HepG2 (cell line): ENCODE data around the gene SMCO1. TPM values are rescaled to one million over a fixed set of nuclear protein-coding genes. Genes with fewer than 3 reads are reported as not detected.
A peak's percentile ranks its signal among the peaks of the same experiment; 100 is the strongest.

Experiments used
- FUBP1 ChIP-seq: sonication (generic); formaldehyde crosslinking; IDR thresholded peaks from 2 replicates; pipeline ENCODE4 v1.5.1; 2020; ENCODE audit warnings: missing genetic modification reagents, mild to moderate bottlenecking, borderline replicate concordance
- KLF12 ChIP-seq: sonication (generic); formaldehyde crosslinking; IDR thresholded peaks from 2 replicates; pipeline ENCODE4 v1.4.0; 2020; ENCODE audit warnings: missing genetic modification reagents, borderline replicate concordance
- MED8 ChIP-seq: sonication (generic); formaldehyde crosslinking; IDR thresholded peaks from 2 replicates; pipeline ENCODE4 v1.8.1; 2023; ENCODE audit warnings: mild to moderate bottlenecking, missing genetic modification reagents; ENCODE audit not compliant: insufficient replicate concordance
- SP5 ChIP-seq: IDR thresholded peaks from 2 replicates; pipeline ENCODE4 v1.6.1; 2016; ENCODE audit warnings: low read depth, borderline replicate concordance
- TCF7L2 ChIP-seq: IDR thresholded peaks from 2 replicates; pipeline ENCODE4 v1.6.1; 2011; ENCODE audit warnings: mild to moderate bottlenecking, low read depth, low read length, moderate library complexity
- ZBTB26 ChIP-seq: IDR thresholded peaks from 2 replicates; pipeline ENCODE4 v1.6.1; 2016; ENCODE audit warnings: missing compliant biosample characterization, missing genetic modification reagents, borderline replicate concordance
- ZBTB37 ChIP-seq: sonication (generic); formaldehyde crosslinking; IDR thresholded peaks from 2 replicates; pipeline ENCODE4 v1.4.0; 2020; ENCODE audit warnings: mild to moderate bottlenecking, missing genetic modification reagents
- ZNF496 ChIP-seq: sonication (generic); formaldehyde crosslinking; IDR thresholded peaks from 2 replicates; pipeline ENCODE4 v1.8.1; 2023; ENCODE audit warnings: mild to moderate bottlenecking, moderate library complexity, missing genetic modification reagents; ENCODE audit not compliant: insufficient replicate concordance
- ZNF547 ChIP-seq: sonication (generic); formaldehyde crosslinking; IDR thresholded peaks from 2 replicates; pipeline ENCODE4 v1.5.1; 2020; ENCODE audit warnings: mild to moderate bottlenecking, missing genetic modification reagents
- ZSCAN22 ChIP-seq: sonication (generic); formaldehyde crosslinking; IDR thresholded peaks from 2 replicates; pipeline ENCODE4 v1.4.0; 2020; ENCODE audit warnings: mild to moderate bottlenecking, missing genetic modification reagents
- polyA plus RNA-seq, 8 experiments: library from polyadenylated mRNA; depleted of rRNA in 3 of 8; stranded (reverse) in 7 of 8; unstranded in 1 of 8; fragments of >200 nt; fragmentation: Illumina TruSeq in 4 of 8; extraction: Trizol in 4 of 8; gene quantifications; 2 replicates each; pipeline versions ENCODE4 v1.2.1 to v1.2.3, GENCODE V29; 2011 to 2016; ENCODE audit warnings: low read depth in 4 of 8, missing spikeins in 1 of 8, mixed read lengths in 1 of 8; ENCODE audit not compliant: insufficient read depth in 1 of 8
- total RNA-seq, 5 experiments: library from RNA; depleted of rRNA; stranded (reverse); fragments of >200 nt; fragmentation: Illumina TruSeq; extraction: Trizol; gene quantifications; 2 replicates each; pipeline ENCODE4 v1.2.3, GENCODE V29; 2016; ENCODE audit warnings: low read depth in 1 of 5
- TF ChIP-seq, protein P1 (sequence below): sonication (generic); formaldehyde crosslinking; IDR thresholded peaks from 2 replicates; pipeline ENCODE4 v1.5.1; 2020; ENCODE audit warnings: missing genetic modification reagents, mild to moderate bottlenecking, borderline replicate concordance

Gene SMCO1
- total and polyA plus RNA-seq, 2 of the 13 experiments (the other 11 are each of a cell fraction or from before 2014, with no cell fraction given), result not detected

DNA sequence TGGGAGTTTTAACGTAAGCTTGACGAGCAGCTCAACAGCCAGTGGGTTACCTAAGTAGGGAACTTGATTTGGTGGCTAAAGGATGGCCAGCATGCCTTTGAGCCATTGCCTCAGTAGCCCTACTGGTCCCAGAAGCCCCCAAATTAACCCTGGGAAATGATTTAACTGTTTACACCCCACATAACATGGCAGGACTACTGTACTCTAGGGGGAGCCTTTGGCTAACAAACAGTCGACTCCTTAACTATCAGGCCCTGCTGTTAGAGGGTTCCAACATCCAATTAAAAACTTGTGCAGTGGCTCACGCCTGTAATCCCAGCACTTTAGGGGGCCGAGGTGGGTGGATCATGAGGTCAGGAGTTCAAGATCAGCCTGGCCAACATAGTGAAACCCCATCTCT, 9.4 kb upstream of the SMCO1 start (continued):
- TF ChIP-seq ZBTB37 (CRISPR knock-in tag) (no peak), ZBTB26 (CRISPR knock-in tag) (0 out of 2 replicates have a peak, but pooled peaks have one; percentile 28), FUBP1 (CRISPR knock-in tag) (no peak), ZNF496 (no peak), KLF12 (CRISPR knock-in tag) (no peak), TCF7L2 (no peak), ZSCAN22 (no peak), ZNF547 (CRISPR knock-in tag) (no peak), MED8 (no peak), SP5 (no peak)
- TF ChIP-seq, protein P1, sequence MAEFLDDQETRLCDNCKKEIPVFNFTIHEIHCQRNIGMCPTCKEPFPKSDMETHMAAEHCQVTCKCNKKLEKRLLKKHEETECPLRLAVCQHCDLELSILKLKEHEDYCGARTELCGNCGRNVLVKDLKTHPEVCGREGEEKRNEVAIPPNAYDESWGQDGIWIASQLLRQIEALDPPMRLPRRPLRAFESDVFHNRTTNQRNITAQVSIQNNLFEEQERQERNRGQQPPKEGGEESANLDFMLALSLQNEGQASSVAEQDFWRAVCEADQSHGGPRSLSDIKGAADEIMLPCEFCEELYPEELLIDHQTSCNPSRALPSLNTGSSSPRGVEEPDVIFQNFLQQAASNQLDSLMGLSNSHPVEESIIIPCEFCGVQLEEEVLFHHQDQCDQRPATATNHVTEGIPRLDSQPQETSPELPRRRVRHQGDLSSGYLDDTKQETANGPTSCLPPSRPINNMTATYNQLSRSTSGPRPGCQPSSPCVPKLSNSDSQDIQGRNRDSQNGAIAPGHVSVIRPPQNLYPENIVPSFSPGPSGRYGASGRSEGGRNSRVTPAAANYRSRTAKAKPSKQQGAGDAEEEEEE (CRISPR knock-in tag), result no peak
- TF ChIP-seq, all 625 proteins: peak for 4
